Activated CD4-positive, alpha-beta T cell treated with anti-CD3 and anti-CD28 coated beads for 24 hours (primary cell): ENCODE data around the gene SOX12.
A peak's percentile ranks its signal among the peaks of the same experiment; 100 is the strongest.

Experiments used
- DNase-seq, 2 donors: peaks; one replicate each; pipeline ENCODE4 v3.0.0-alpha.2; 2020; ENCODE audit warnings: low read depth in 2 of 2

Gene SOX12

DNA sequence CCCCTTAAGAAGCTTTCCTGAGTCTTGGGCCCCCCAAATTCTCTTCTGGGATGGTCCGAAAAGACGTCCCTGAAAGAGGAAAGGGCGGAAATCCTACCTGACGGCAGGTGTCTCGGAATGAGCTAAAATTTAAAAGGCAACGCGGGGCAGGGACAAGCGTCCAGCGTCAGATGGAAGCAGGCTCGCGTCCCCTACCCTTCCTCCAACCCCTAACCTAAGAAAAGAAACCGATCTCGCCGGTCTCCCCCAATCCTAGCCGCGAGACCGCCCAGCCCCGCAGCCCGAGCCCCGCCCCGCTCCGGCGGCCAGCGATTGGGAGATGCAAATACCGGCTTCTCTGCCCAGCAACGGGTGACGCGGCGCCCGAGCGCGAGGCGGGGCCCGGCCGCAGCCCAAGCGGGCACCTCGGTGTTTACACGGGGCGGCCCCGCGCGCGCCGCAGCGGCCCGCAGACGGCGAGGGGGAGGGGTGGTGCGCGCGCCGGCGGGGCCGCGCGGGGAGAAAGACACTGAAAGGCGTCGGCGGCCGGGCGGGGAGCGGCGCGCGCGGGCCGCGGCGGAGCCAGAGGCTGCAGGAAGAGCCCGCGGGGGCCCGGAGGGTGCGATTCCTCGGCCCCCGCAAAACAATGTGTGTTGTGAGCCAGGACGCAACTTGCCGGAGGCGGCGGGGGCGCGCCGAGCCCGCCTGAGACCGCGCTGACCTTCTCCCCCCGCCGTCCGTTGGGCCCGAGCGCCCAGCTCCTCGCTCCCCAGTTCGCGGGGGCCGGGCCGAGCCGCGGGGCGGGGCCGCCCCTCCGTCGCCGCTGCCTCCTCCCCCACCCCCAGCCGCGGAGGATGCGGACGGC, at the start of gene SOX12:
SOX12 (plus strand) TSS at position 508 of the 844 bp plus-strand sequence. CDS start 373 bp downstream, outside the sequence.
- peak; percentile 97 to 98 for DNase-seq

DNA sequence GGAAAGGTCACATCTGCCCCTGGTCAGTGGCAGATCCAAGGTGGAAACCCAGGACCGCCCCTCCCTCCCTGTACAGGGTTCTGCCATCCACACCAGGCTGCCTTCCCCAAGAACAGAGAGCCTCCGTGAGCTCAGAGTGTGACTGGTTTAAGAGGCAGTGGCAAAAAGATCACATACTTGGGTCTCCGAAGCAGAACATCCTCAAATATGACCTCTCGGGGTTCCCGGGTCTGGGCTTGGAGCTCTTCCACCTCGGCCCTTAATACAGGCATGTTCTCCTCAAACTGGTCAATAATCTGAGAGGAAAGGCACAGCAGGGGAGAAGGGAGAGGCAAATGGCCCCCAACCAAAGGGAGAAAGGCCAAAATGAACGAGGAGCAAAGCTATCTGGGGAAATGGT, 49.6 kb upstream of the SOX12 start:
- no peak for DNase-seq

GRCh38 chr20:276620-277495, 48.5 kb upstream of the SOX12 start:
- no peak for DNase-seq

DNA sequence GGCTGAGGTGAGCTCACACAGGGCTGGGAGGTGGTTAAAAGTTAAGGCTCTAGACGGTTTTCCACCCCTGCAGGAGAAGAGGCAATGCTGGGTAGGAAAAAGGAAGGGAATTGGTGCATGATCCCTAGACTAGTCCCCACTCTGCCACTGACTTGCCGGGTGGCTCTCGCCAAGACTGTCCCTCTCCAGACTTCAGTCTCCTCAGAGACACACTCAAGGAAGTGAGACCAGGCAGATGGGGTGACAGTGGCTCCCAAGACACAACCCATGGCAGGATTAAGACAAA, 47.9 kb upstream of the SOX12 start:
- DNase-seq = no peak

DNA sequence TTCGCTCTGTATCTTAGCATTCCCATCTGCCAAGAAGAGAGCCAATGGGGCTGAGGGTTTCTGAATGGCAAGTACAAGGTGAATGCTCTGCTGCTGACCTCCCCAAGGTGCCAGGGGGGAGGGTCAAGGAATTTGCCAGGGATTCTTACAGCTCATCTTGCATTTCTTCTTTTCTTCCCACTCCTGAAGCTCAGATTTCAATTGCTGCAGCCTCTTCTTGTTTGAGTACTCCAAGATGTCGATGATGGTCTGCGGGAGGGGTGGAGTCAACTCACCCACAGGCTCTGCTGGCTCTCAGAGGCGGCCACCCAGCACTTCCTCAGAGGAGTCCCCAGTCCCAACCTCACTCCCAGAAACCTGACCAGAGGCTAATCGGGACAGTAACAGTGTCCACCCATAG, 47.2 kb upstream of the SOX12 start:
- no peak for DNase-seq

GRCh38 chr20:278607-279571, 46.5 kb upstream of the SOX12 start:
- DNase-seq = no peak

DNA sequence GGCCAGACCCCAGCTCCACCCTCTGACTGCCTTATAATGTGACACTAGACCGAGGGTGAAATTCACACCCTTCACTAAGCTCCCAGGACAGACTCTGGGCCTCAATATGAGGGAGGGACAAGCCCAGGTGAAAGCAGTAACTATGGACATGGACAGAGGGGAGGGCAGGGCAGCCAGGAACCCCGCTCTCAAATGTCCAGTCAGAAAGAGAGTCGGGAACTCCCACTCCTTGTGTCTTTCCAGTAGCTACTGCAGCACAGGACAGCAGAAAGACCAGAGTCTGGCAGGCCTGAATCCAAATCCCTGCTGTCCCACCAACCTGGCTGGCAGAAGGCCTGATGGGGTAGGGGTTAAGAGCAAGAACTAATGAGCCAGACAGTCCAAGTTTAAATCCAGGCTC, 41.2 kb upstream of the SOX12 start:
- no peak for DNase-seq

DNA sequence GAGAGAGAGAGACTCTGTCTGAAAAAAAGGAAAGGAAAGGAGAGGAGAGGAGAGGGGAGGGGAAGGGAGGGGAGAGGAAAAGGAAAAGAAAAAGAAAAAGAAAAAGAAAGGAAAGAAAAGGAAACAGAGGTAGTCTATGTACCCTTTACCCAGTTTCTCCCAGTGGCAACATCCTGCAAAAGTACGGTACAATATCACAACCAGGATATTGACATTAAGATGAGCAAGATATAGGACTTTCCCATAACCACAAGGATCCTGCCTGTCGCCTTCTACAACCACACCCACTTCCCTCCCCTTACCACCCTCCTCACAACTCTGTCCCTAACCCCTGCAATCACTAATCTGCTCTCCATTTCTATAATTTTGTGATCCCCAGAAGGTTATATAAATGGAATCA, 38.8 kb upstream of the SOX12 start:
- DNase-seq = no peak

- no peak for DNase-seq
Measured at GRCh38 chr20:288956-289692, 36.2 kb upstream of the SOX12 start.

- DNase-seq = no peak
Measured at GRCh38 chr20:289693-290083, 35.7 kb upstream of the SOX12 start.

GRCh38 chr20:290084-290831, 35.1 kb upstream of the SOX12 start, which contains the start of gene C20orf96:
C20orf96 (minus strand) TSS chr20:290750; CDS start chr20:290610, 140 bp downstream.
- DNase-seq = peak; percentile 75 to 90

DNA sequence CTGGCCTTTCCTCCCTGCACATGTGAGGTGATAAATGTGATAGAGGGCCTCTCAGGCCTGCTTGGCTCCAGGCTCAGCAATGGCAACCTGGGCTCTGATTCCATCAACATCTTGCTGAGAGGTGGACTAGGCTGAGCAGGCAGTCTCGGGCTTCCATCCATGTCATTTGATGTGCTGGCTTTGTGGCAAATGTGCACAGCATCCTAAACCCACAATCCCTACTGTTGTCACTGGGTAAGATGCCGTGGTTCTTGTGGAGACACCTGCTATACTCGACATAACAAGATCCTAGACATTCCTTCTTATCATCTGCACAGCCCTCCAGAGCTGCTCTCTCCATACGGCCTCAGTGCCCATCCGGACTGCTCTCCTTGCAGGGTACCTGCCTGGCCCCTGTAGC, 30.8 kb upstream of the SOX12 start:
- no peak for DNase-seq

DNA sequence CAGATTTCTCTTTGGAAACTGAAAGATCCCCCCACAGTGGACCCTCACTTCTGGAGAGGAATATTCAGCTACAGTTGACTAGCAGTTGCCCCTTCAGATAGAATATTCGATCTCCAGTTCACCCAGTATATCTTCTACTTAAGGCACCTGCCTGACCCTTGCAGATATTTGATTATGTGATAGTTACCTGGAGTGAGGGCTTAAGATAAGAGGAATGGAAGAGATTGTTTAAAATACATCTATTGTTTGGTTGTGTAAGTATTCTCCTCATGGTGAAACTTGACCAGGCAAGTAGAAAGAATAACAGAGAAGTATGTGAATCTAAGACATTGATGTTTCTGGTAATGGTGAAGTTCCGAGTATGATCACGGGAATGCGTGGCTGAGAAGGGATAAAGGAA, 29.5 kb upstream of the SOX12 start:
- no peak for DNase-seq

GRCh38 chr20:297098-297924, 28.0 kb upstream of the SOX12 start, which contains the start of gene ZCCHC3:
ZCCHC3 (plus strand) TSS chr20:297570; CDS start chr20:297587, 17 bp downstream.
- DNase-seq = peak; percentile 70 to 75

DNA sequence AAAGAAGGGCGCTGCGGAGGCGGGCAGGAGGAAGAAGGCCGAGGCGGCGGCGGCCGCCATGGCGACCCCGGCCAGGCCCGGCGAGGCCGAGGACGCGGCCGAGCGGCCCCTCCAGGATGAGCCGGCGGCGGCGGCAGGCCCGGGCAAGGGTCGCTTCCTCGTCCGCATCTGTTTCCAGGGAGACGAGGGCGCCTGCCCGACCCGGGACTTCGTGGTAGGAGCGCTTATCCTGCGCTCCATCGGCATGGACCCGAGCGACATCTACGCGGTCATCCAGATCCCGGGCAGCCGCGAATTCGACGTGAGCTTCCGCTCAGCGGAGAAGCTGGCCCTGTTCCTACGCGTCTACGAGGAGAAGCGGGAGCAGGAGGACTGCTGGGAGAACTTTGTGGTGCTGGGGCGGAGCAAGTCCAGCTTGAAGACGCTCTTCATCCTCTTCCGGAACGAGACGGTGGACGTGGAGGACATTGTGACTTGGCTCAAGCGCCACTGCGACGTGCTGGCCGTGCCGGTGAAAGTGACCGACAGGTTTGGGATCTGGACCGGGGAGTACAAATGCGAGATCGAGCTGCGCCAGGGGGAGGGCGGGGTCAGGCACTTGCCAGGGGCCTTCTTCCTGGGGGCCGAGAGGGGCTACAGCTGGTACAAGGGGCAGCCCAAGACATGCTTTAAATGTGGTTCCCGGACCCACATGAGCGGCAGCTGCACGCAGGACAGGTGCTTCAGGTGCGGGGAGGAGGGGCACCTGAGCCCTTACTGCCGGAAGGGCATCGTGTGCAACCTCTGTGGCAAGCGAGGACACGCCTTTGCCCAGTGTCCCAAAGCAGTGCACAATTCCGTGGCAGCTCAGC, 27.2 kb upstream of the SOX12 start:
- peak in 1 of 2 donors; percentile 21 for DNase-seq

DNA sequence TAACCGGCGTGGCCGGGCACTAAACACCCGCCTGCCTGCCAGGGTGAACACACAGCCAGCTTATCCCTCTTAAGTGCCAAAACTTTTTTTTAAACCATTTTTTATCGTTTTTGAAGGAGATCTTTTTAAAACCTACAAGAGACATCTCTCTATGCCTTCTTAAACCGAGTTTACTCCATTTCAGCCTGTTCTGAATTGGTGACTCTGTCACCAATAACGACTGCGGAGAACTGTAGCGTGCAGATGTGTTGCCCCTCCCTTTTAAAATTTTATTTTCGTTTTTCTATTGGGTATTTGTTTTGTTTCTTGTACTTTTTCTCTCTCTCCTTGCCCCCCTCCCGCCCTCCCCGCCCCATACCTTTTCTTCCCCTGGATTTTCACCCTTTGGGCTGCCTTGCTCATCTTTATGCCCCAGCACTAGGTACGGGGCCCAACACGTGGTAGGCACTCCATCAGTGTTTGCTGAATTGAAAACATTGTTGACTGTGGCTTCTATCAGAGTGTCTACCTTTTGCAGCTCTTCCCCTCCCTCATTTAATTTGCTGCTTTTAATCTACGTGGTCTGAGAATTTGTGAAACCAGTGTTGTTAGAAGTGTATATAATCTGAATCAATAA, 26.5 kb upstream of the SOX12 start:
- no peak for DNase-seq

DNA sequence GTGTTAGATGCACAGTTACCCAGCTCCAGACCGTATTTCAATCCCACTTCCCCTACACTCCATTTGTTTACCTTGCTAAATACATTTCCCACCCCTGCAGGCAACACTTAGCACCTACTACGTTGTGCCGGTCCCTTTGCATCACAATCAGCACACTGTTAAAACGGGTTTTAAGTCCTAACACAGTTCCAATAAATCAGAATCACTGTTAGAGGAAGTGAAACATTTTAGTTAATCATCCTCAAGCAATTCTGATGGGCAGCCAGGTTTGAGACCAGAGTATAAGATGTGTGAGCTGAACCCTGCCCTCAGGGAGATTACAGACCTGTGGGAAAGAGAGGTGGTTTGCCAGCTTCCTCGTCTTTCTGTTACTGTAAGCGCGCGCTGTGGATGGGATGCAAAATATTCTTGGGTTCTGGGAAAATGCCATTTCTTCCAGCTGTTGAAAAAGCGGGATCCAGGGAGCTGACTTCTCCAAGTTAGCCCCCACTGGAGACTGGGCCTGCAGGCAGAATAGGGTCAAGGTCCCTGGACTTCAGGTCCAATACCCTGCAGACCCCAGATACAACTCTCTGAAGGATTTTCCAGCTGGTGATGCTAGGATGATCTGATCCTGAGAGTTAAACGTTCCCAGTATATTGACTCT, 24.9 kb upstream of the SOX12 start:
- no peak for DNase-seq
